Natural killer cell (primary cell): ENCODE results near the gene COPS2. TPM values are rescaled to one million over a fixed set of nuclear protein-coding genes. Genes with fewer than 3 reads are reported as not detected.

ENCODE experiments used
- ATAC-seq, 3 donors: fragments of 150-1000 bp in 2 of 3; fragments of 200-7000 bp in 1 of 3; cut with Tn5 transposase; 1 replicate in 1 of 3; 2 replicates in 2 of 3; pipeline ENCODE4 v1.10.0; 2021; ENCODE audit warnings: mild to moderate bottlenecking in 2 of 3, moderate library complexity in 2 of 3
- DNase-seq, 2 donors: peaks; one replicate each; pipeline versions ENCODE4 v3.0.0 to v3.0.0-alpha.2; 2013 to 2021; ENCODE audit warnings: mixed read lengths in 1 of 2
- H3K27ac ChIP-seq: one replicate; pipeline ENCODE4 v1.5.1; 2013; ENCODE audit warnings: mild to moderate bottlenecking, low read length
- H3K27me3 ChIP-seq: one replicate; pipeline ENCODE4 v1.6.1; 2013; ENCODE audit warnings: low read length; ENCODE audit not compliant: control insufficient read depth, insufficient read depth
- H3K36me3 ChIP-seq: one replicate; pipeline ENCODE4 v1.6.1; 2013; ENCODE audit warnings: low read length; ENCODE audit not compliant: control insufficient read depth, insufficient read depth
- H3K4me1 ChIP-seq: one replicate; pipeline ENCODE4 v1.6.1; 2013; ENCODE audit warnings: low read length; ENCODE audit not compliant: control insufficient read depth, insufficient read depth
- H3K4me3 ChIP-seq: one replicate; pipeline ENCODE4 v1.5.1; 2013; ENCODE audit warnings: low read length
- H3K9me3 ChIP-seq: one replicate; pipeline ENCODE4 v1.6.1; 2013; ENCODE audit warnings: low read length; ENCODE audit not compliant: control insufficient read depth, insufficient read depth
- H3K27ac Mint-ChIP-seq, 2 donors: one replicate each; pipeline ENCODE4 v1.8.0; 2022; ENCODE audit warnings: mild to moderate bottlenecking in 2 of 2, mixed read lengths in 2 of 2, moderate library complexity in 1 of 2
- H3K27me3 Mint-ChIP-seq, 2 donors: one replicate each; pipeline ENCODE4 v1.8.0; 2022; ENCODE audit warnings: low read depth in 2 of 2, mixed read lengths in 2 of 2
- H3K36me3 Mint-ChIP-seq: one replicate; pipeline ENCODE4 v1.8.0; 2022; ENCODE audit warnings: mixed read lengths
- H3K4me1 Mint-ChIP-seq, 2 donors: one replicate each; pipeline ENCODE4 v1.8.0; 2022; ENCODE audit warnings: mixed read lengths in 2 of 2
- H3K4me3 Mint-ChIP-seq: one replicate; pipeline ENCODE4 v1.8.0; 2022; ENCODE audit warnings: mild to moderate bottlenecking, moderate library complexity, mixed read lengths
- H3K9me3 Mint-ChIP-seq, 2 donors: one replicate each; pipeline ENCODE4 v1.8.0; 2022; ENCODE audit warnings: mixed read lengths in 2 of 2
- WGBS: methylation state at CpG from one replicate; pipeline ENCODE4 v1.1.7; 2013; ENCODE audit warnings: missing lambda C conversion rate; ENCODE audit not compliant: insufficient coverage; 5-methylcytosine and 5-hydroxymethylcytosine counted together
- intact Hi-C: fragments of 100-400 bp; cut with micrococcal nuclease; formaldehyde crosslinking; loops from one replicate; pipeline ENCODE4 v1.14.2; 2022
- total RNA-seq, 4 donors: library from RNA; stranded (reverse); fragments of 120-200 nt in 1 of 4; gene quantifications; one replicate each; pipeline versions ENCODE4 v1.2.3 to v1.2.4, GENCODE V29; 2013 to 2022
- TF ChIP-seq, protein P1 (sequence below): fragments of 200-600 bp; IDR thresholded peaks from one replicate; pipeline ENCODE4 v1.8.0; 2022; ENCODE audit warnings: antibody characterized with exemption

COPS2 gene
- total RNA-seq, 3 donors from 2014 or later (not counting 1 experiment from before 2014, with no cell fraction given) = 77.6 to 90.7 (median 89.3) TPM

DNA sequence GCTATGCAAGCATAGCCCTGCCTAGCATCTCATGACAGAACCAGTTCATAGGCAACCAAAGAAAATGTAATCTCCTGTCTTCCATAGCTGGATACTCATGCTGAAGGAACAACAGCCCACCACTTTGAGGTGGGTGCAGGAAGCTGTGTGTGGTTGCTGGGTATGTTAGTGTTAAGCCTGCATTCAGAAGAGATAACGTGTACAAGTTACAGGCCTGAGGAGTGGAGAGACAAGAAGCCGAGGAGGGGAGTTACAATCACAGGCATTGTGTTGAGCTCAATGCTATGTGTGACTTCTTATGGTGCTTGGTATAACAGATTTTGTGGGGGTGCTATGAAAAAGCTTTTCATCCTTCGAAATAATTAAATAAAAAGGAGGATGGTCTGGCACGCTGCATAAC is 66.4 kb downstream of the COPS2 start:
- Mint-ChIP-seq H3K4me1 (no peaks in the 10 kb centered on the region), H3K27me3 (no peaks in the 10 kb centered on the region), H3K4me3 (no peak overlapping the region), H3K9me3 (no peaks in the 10 kb centered on the region), H3K36me3 (no peaks in the 10 kb centered on the region), H3K27ac (no peak overlapping the region)
- 95% methylated on average over 4 of the region's 4 CpGs for WGBS
- Histone ChIP-seq H3K27me3 (no peaks in the 10 kb centered on the region), H3K36me3 (no peaks in the 10 kb centered on the region), H3K27ac (no peak overlapping the region), H3K4me3 (no peak overlapping the region), H3K4me1 (no peaks in the 10 kb centered on the region), H3K9me3 (no peaks in the 10 kb centered on the region)
- intact Hi-C loops = no loop called here
- ATAC-seq (no peak), DNase-seq (no peak)
- TF ChIP-seq, protein P1, sequence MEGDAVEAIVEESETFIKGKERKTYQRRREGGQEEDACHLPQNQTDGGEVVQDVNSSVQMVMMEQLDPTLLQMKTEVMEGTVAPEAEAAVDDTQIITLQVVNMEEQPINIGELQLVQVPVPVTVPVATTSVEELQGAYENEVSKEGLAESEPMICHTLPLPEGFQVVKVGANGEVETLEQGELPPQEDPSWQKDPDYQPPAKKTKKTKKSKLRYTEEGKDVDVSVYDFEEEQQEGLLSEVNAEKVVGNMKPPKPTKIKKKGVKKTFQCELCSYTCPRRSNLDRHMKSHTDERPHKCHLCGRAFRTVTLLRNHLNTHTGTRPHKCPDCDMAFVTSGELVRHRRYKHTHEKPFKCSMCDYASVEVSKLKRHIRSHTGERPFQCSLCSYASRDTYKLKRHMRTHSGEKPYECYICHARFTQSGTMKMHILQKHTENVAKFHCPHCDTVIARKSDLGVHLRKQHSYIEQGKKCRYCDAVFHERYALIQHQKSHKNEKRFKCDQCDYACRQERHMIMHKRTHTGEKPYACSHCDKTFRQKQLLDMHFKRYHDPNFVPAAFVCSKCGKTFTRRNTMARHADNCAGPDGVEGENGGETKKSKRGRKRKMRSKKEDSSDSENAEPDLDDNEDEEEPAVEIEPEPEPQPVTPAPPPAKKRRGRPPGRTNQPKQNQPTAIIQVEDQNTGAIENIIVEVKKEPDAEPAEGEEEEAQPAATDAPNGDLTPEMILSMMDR = no peak

DNA sequence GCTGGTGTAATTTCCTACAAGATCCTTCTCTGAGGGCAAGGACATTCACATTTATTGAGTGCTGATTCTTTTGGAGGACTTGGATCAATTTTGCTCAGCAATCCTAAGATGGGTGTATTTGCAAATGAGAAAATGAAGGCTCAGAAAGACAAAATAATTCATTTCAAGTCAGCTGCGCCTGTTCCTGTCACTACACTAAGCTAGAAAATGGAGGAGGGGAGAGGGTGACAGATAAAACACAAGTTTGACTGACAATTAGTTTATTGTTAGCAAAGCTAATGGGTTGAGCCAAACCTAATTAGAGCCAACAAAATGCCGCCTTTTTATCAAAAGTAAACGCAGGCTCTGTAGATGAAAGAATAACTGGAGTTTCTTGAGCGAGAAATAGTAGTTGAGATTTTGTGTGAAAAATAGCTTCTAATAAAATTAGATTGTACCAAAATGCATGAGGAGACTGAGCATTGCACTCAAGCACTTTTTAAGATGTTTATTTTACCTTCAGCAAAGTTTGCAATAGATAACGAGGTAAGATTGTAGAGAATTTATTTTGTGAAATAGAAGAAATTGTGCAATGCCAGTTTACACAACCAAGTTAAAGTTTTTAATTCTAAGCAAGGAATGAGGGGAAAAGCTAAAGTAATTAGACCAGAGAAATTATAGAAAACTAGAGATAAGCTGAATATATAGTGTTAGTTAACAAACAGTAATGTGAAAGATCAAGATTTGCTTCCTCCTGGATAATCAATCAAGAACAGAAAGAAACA is 69.5 kb downstream of the COPS2 start:
- DNase-seq = no peak
- no peaks in the 10 kb centered on the region for H3K9me3 Mint-ChIP-seq
- 94% methylated on average over 5 of the region's 5 CpGs for WGBS
- peaks cover 0 to 2% of the 10 kb centered on the region in 2 donors for H3K27me3 Mint-ChIP-seq
- H3K4me1 ChIP-seq = no peaks in the 10 kb centered on the region
- H3K27ac Mint-ChIP-seq = no peak overlapping the region
- H3K4me3 Mint-ChIP-seq = no peak overlapping the region
- H3K4me1 Mint-ChIP-seq = no peaks in the 10 kb centered on the region
- no peaks in the 10 kb centered on the region for H3K36me3 ChIP-seq
- intact Hi-C loops = no loop called here
- ATAC-seq = no peak
- H3K27ac ChIP-seq = no peak overlapping the region
- H3K4me3 ChIP-seq = no peak overlapping the region
- TF ChIP-seq, protein P1 = no peak
- no peaks in the 10 kb centered on the region for H3K36me3 Mint-ChIP-seq
- no peaks in the 10 kb centered on the region for H3K9me3 ChIP-seq
- no peaks in the 10 kb centered on the region for H3K27me3 ChIP-seq

DNA sequence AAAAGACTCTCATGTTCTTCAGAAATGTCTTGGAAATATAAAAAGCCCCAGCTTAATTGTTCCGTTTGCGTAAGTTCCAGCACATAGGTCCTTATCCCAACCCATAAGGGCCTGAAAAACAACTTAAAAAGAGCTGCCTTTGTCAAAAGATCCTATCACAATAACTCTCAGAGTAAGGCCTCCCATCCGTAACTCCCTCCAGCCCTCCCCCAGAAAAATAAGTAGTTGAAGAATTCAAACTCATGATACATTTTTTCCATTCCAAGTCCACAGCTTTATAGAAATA is 71.2 kb downstream of the COPS2 start:
- no peaks in the 10 kb centered on the region for H3K9me3 Mint-ChIP-seq
- TF ChIP-seq, protein P1 = no peak
- 100% methylated on average over 3 of the region's 3 CpGs for WGBS

More for the DNA sequence above, 71.2 kb downstream of the COPS2 start:
- Histone ChIP-seq H3K9me3 (no peaks in the 10 kb centered on the region), H3K36me3 (no peaks in the 10 kb centered on the region), H3K27ac (no peak overlapping the region), H3K4me3 (no peak overlapping the region), H3K4me1 (no peaks in the 10 kb centered on the region), H3K27me3 (no peaks in the 10 kb centered on the region)
- Mint-ChIP-seq H3K36me3 (no peaks in the 10 kb centered on the region), H3K27me3 (peaks cover 0 to 5% of the 10 kb centered on the region in 2 donors), H3K4me1 (no peaks in the 10 kb centered on the region), H3K27ac (no peak overlapping the region), H3K4me3 (no peak overlapping the region)
- DNase-seq (no peak), ATAC-seq (no peak)
- intact Hi-C loops = no loop called here
